B cell (primary cell): ENCODE results near the gene ANXA4. TPM values are rescaled to one million over a fixed set of nuclear protein-coding genes. Genes with fewer than 3 reads are reported as not detected.

ENCODE experiments used
- ATAC-seq: fragments of 200-7000 bp; cut with Tn5 transposase; one replicate; pipeline ENCODE4 v1.10.0; 2021; ENCODE audit warnings: low read depth, mild to moderate bottlenecking, moderate number of reproducible peaks, moderate library complexity
- CTCF ChIA-PET: fragments of 350-600 bp; sonication (Branson Sonifier 250); formaldehyde crosslinking; loops from one replicate; lab custom pipeline; 2021; ENCODE audit warnings: antibody characterized with exemption, inconsistent platforms; lab: Charles Lee
- POLR2A ChIA-PET: fragments of 350-600 bp; sonication (Branson Sonifier 250); formaldehyde crosslinking; loops from one replicate; lab custom pipeline; 2021; ENCODE audit warnings: antibody characterized with exemption; lab: Charles Lee
- DNase-seq: peaks from one replicate; pipeline ENCODE4 v3.0.0; 2013
- H2AFZ ChIP-seq: 2 replicates; pipeline ENCODE4 v1.6.1; 2012; ENCODE audit warnings: mild to moderate bottlenecking, low read depth, low read length; ENCODE audit not compliant: insufficient read depth, poor library complexity, severe bottlenecking
- H3K27ac ChIP-seq, 2 donors: 1 replicate in 1 of 2; 2 replicates in 1 of 2; pipeline ENCODE4 v1.5.1; 2012 to 2013; ENCODE audit warnings: low read length in 2 of 2, mild to moderate bottlenecking in 2 of 2, moderate library complexity in 1 of 2
- H3K27me3 ChIP-seq, 4 experiments: fragments of 200-600 bp in 1 of 4; sonication (generic) in 1 of 4; replicated peaks in 1 of 4; 1 replicate in 2 of 4; 2 replicates in 2 of 4; pipeline versions ENCODE4 v1.6.1 to v1.7.0; 2013 to 2016; ENCODE audit warnings: low read length in 3 of 4, mild to moderate bottlenecking in 2 of 4, mixed read lengths in 1 of 4, moderate library complexity in 1 of 4; ENCODE audit not compliant: insufficient read depth in 4 of 4, control insufficient read depth in 3 of 4; ENCODE audit errors: control extremely low read depth in 1 of 4
- H3K36me3 ChIP-seq, 2 experiments: replicated peaks in 1 of 2; 1 replicate in 1 of 2; 2 replicates in 1 of 2; pipeline versions ENCODE4 v1.6.1 to v1.7.1; 2013; ENCODE audit warnings: low read length in 1 of 2; ENCODE audit not compliant: insufficient read depth in 2 of 2, control insufficient read depth in 1 of 2; ENCODE audit errors: control extremely low read depth in 1 of 2, extremely low read depth in 1 of 2
- H3K4me1 ChIP-seq, 2 donors: fragments of 200-600 bp in 1 of 2; sonication (generic) in 1 of 2; 1 replicate in 1 of 2; 2 replicates in 1 of 2; pipeline versions ENCODE4 v1.5.1 to v1.6.1; 2013 to 2017; ENCODE audit warnings: low read length in 2 of 2; ENCODE audit not compliant: control insufficient read depth in 2 of 2, insufficient read depth in 2 of 2
- H3K4me2 ChIP-seq: replicated peaks from 2 replicates; pipeline ENCODE3; 2012; ENCODE audit warnings: mild to moderate bottlenecking, low read depth, low read length; ENCODE audit not compliant: poor library complexity, severe bottlenecking
- H3K4me3 ChIP-seq, 5 experiments: fragments of 200-600 bp in 1 of 5; sonication (generic) in 1 of 5; 1 replicate in 3 of 5; 2 replicates in 2 of 5; pipeline versions ENCODE4 v1.5.1 to v1.7.0; 2011 to 2016; ENCODE audit warnings: low read length in 4 of 5, mild to moderate bottlenecking in 4 of 5, low read depth in 2 of 5, control low read depth in 1 of 5, moderate library complexity in 1 of 5; ENCODE audit not compliant: insufficient read depth in 1 of 5; ENCODE audit errors: control extremely low read depth in 1 of 5, extremely low read depth in 1 of 5
- H3K79me2 ChIP-seq: fragments of 200-600 bp; sonication (generic); one replicate; pipeline ENCODE4 v1.6.0; 2016; ENCODE audit warnings: low read length; ENCODE audit not compliant: control insufficient read depth, insufficient read depth
- H3K9ac ChIP-seq: fragments of 200-600 bp; sonication (generic); 2 replicates; pipeline ENCODE4 v1.6.1; 2017; ENCODE audit warnings: mild to moderate bottlenecking, low read length, moderate library complexity
- H3K9me3 ChIP-seq, 3 donors: one replicate each; pipeline versions ENCODE4 v1.6.1 to v1.7.1; 2013; ENCODE audit warnings: low read length in 2 of 3; ENCODE audit not compliant: control insufficient read depth in 2 of 3, insufficient read depth in 1 of 3; ENCODE audit errors: control extremely low read depth in 1 of 3
- H4K20me1 ChIP-seq: 2 replicates; pipeline ENCODE4 v1.6.0; 2012; ENCODE audit warnings: mild to moderate bottlenecking, low read length; ENCODE audit not compliant: insufficient read depth, control insufficient read depth, poor library complexity, severe bottlenecking
- H3K27ac Mint-ChIP-seq: one replicate; pipeline ENCODE4 v1.8.0; 2021; ENCODE audit warnings: mixed read lengths
- H3K27me3 Mint-ChIP-seq: one replicate; pipeline ENCODE4 v1.8.0; 2021; ENCODE audit warnings: mixed read lengths
- H3K4me1 Mint-ChIP-seq: one replicate; pipeline ENCODE4 v1.8.0; 2021; ENCODE audit warnings: mixed read lengths
- H3K4me3 Mint-ChIP-seq: one replicate; pipeline ENCODE4 v1.8.0; 2021; ENCODE audit warnings: mixed read lengths
- H3K9me3 Mint-ChIP-seq: one replicate; pipeline ENCODE4 v1.8.0; 2022; ENCODE audit warnings: mixed read lengths; ENCODE audit not compliant: insufficient read depth
- EZH2 ChIP-seq: IDR thresholded peaks from 2 replicates; pipeline ENCODE4 v1.6.1; 2012; ENCODE audit warnings: borderline replicate concordance, low read depth, mild to moderate bottlenecking, moderate library complexity, low read length; ENCODE audit not compliant: insufficient read depth, poor library complexity, severe bottlenecking
- WGBS: methylation state at CpG from one replicate; pipeline ENCODE4 v1.1.5; 2013; ENCODE audit warnings: missing lambda C conversion rate; ENCODE audit not compliant: insufficient coverage; 5-methylcytosine and 5-hydroxymethylcytosine counted together
- intact Hi-C: fragments of 100-400 bp; cut with micrococcal nuclease; formaldehyde crosslinking; loops from one replicate; pipeline ENCODE4 v1.10.0; 2022
- polyA plus RNA-seq: library from polyadenylated mRNA; depleted of rRNA; stranded (reverse); fragments of >200 nt; gene quantifications from 2 replicates; pipeline ENCODE4 v1.2.3, GENCODE V29; 2012
- total RNA-seq, 2 donors: library from RNA; stranded (reverse); fragments of 120-200 nt in 1 of 2; gene quantifications; 1 replicate in 1 of 2; 2 replicates in 1 of 2; pipeline versions ENCODE4 v1.2.3 to v1.2.4, GENCODE V29; 2013 to 2022
- TF ChIP-seq, protein P1 (sequence below): fragments of 200-600 bp; IDR thresholded peaks from one replicate; pipeline ENCODE4 v1.8.0; 2022; ENCODE audit warnings: antibody characterized with exemption, mild to moderate bottlenecking

Gene ANXA4
- total and polyA plus RNA-seq, 2 donors (not counting 1 experiment from before 2014, with no cell fraction given): 28.4 to 61.7 TPM

DNA sequence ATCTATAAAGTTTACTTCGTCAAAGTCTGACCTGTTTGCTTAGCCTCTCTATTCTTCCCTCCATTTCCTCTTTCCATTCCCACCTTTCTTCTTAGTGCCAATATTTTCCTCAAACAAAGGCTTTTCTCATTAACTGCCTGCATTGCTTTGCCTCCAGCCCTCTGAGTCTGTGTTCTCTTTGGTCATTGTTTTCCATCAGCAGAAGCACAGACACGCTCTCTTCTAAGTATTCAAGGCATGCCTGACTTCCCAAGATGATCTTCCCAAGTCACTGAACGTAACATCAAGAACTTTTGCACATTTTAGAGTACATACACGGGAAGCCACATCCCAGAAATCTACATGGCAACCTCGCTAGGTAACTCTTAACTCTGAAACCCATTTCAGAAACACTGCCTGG lies 32.6 kb upstream of the ANXA4 start:
- Mint-ChIP-seq H3K4me3 (no peak overlapping the region), H3K4me1 (no peaks in the 10 kb centered on the region), H3K27ac (no peak overlapping the region), H3K9me3 (no peaks in the 10 kb centered on the region), H3K27me3 (peaks cover 55% of the 10 kb centered on the region)
- ATAC-seq (no peak), DNase-seq (no peak)
- ChIA-PET POLR2A (no interaction called here), CTCF (interaction anchor here (3.5 kb wide), 1 partner anchor 144 kb away, joined by 8 read pairs; no protein-coding TSS in a partner anchor)
- intact Hi-C loops: no loop called here
- no peak overlapping the region for H3K27ac ChIP-seq
- TF ChIP-seq, protein P1, sequence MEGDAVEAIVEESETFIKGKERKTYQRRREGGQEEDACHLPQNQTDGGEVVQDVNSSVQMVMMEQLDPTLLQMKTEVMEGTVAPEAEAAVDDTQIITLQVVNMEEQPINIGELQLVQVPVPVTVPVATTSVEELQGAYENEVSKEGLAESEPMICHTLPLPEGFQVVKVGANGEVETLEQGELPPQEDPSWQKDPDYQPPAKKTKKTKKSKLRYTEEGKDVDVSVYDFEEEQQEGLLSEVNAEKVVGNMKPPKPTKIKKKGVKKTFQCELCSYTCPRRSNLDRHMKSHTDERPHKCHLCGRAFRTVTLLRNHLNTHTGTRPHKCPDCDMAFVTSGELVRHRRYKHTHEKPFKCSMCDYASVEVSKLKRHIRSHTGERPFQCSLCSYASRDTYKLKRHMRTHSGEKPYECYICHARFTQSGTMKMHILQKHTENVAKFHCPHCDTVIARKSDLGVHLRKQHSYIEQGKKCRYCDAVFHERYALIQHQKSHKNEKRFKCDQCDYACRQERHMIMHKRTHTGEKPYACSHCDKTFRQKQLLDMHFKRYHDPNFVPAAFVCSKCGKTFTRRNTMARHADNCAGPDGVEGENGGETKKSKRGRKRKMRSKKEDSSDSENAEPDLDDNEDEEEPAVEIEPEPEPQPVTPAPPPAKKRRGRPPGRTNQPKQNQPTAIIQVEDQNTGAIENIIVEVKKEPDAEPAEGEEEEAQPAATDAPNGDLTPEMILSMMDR: no peak
- TF ChIP-seq EZH2: no peak
- H3K79me2 ChIP-seq: no peaks in the 10 kb centered on the region
- H3K27me3 ChIP-seq: peaks cover 0 to 29% (median 18%) of the 10 kb centered on the region in 4 experiments
- peaks cover 0 to 8% (median 6%) of the 10 kb centered on the region in 3 donors for H3K9me3 ChIP-seq
- no peak overlapping the region for H3K4me3 ChIP-seq
- H3K36me3 ChIP-seq: no peaks in the 10 kb centered on the region
- H4K20me1 ChIP-seq: no peaks in the 10 kb centered on the region
- peaks cover 0 to under 1% of the 10 kb centered on the region in 2 donors for H3K4me1 ChIP-seq
- WGBS: 79% methylated on average over 3 of the region's 5 CpGs
- no peak overlapping the region for H3K4me2 ChIP-seq
- no peak overlapping the region for H3K9ac ChIP-seq
- no peak overlapping the region for H2AFZ ChIP-seq

DNA sequence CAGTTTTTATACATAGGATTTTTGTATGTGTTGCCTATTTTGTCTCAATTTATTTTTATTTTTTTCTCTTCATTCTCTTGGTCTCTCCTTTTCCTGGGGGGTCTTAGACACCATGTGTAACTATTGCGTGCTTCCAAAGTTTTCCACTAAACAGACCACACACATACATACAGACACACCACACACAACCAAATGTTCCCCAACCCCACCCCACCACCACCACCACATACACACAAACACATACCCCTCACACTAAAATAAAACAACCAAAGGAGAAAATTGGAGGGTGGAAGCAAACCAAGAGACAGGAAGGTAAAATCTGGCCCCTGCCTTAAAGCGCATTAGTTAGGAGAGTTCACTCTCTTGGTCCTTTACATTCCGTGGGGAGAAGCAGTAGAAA lies 30.0 kb upstream of the ANXA4 start:
- ATAC-seq: no peak
- peaks cover 0 to 6% of the 10 kb centered on the region in 2 donors for H3K4me1 ChIP-seq
- no peak overlapping the region for H3K4me3 ChIP-seq
- Mint-ChIP-seq H3K9me3 (no peaks in the 10 kb centered on the region), H3K27me3 (peaks cover 73% of the 10 kb centered on the region), H3K4me1 (peaks cover 2% of the 10 kb centered on the region), H3K27ac (no peak overlapping the region), H3K4me3 (no peak overlapping the region)
- no peaks in the 10 kb centered on the region for H3K36me3 ChIP-seq
- no peaks in the 10 kb centered on the region for H3K79me2 ChIP-seq
- peaks cover 0 to 8% (median 6%) of the 10 kb centered on the region in 3 donors for H3K9me3 ChIP-seq
- TF ChIP-seq, protein P1: no peak
- TF ChIP-seq EZH2: no peak
- POLR2A ChIA-PET: no interaction called here
- CTCF ChIA-PET: interaction anchor here (1.6 kb wide), 1 partner anchor 28 kb away, joined by 3 read pairs; no protein-coding TSS in a partner anchor
- H3K27ac ChIP-seq: no peak overlapping the region
- no peak overlapping the region for H3K4me2 ChIP-seq
- intact Hi-C loops: loop anchor here (5.0 to 10.0 kb wide), 3 partner anchors 65 to 325 kb away; partner anchors contain the start of genes GFPT1 and NFU1
- H4K20me1 ChIP-seq: no peaks in the 10 kb centered on the region
- no peak overlapping the region for H3K9ac ChIP-seq
- no peak for DNase-seq
- H3K27me3 ChIP-seq: peaks cover 0 to 50% (median 22%) of the 10 kb centered on the region in 4 experiments
- 100% methylated on average over 2 of the region's 3 CpGs for WGBS
- H2AFZ ChIP-seq: no peak overlapping the region
